Muscle layer of colon (tissue), 2 donors: ENCODE measurements around the gene CST7.

Source experiments
- H3K27ac ChIP-seq: one replicate; pipeline ENCODE4 v1.7.0; 2013; ENCODE audit warnings: low read depth, mild to moderate bottlenecking, low read length, moderate library complexity
- H3K27me3 ChIP-seq, 2 donors: one replicate each; pipeline ENCODE4 v1.7.0; 2013; ENCODE audit warnings: low read length in 2 of 2, mild to moderate bottlenecking in 2 of 2; ENCODE audit not compliant: insufficient read depth in 2 of 2, control insufficient read depth in 1 of 2
- H3K36me3 ChIP-seq: one replicate; pipeline ENCODE4 v1.7.0; 2013; ENCODE audit warnings: mild to moderate bottlenecking, low read length; ENCODE audit not compliant: insufficient read depth
- H3K4me1 ChIP-seq: one replicate; pipeline ENCODE4 v1.7.0; 2013; ENCODE audit warnings: mild to moderate bottlenecking, low read length; ENCODE audit not compliant: insufficient read depth
- H3K4me3 ChIP-seq, 2 donors: one replicate each; pipeline ENCODE4 v1.7.0; 2013; ENCODE audit warnings: low read length in 2 of 2, low read depth in 1 of 2, mild to moderate bottlenecking in 1 of 2, moderate library complexity in 1 of 2
- H3K9ac ChIP-seq: one replicate; pipeline ENCODE4 v1.7.0; 2013; ENCODE audit warnings: low read length
- H3K9me3 ChIP-seq: one replicate; pipeline ENCODE4 v1.7.0; 2013; ENCODE audit warnings: mild to moderate bottlenecking, low read length
- donor health status: abdominal sarcoma.
- donor health status: Adenocarcinoma of cecum.

Gene CST7

DNA sequence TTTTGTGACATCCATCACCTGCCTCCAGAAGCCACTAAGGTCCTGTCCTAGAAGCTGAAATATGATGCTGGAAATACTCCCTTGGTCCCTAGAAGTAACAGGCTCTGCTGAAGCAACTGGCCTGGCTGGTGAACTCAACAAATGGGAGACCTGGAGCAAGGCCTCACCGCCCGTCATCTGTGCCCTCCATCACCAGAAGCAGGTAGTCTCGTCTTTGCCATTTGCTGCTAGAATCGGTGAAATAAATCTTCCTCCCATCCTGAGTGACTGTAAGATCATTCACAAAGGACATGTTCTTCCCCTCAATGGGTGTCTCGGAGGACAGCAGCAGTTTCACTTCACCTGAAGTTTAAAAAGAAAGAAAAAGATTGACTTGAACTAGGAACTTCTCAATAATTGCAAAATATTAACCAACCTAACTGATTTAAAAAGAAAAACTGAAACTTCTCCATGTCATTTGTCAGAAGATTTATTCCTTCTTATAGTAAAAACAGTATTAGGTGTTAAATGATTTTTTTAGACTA lies 21.0 kb downstream of the CST7 start:
- H3K9me3 ChIP-seq: no peaks in the 10 kb centered on the region
- H3K27ac ChIP-seq: no peak overlapping the region
- peaks cover 63% of the 10 kb centered on the region for H3K36me3 ChIP-seq

DNA sequence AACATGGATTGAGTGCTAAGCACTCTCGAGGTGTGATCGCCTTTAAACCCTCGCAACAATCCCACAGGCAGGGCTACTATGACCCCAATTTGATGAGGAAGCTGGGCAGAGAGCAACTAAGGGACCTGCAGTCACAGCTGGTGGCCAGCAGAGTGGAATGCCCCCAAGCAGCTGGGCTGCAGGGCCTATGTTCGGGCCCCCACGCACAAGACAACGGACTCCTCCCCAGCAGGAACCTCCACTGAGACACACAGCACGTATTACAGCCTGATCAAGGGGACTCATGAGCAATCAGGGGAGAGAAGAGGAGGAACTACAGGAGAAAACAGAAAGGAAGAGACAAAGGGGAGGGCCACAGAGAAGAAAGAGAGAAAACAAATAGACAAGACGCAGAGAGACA lies 21.7 kb downstream of the CST7 start:
- Histone ChIP-seq H3K4me3 (no peak overlapping the region), H3K27ac (no peak overlapping the region), H3K4me1 (no peaks in the 10 kb centered on the region), H3K36me3 (peaks cover 58% of the 10 kb centered on the region), H3K9ac (no peak overlapping the region), H3K27me3 (no peaks in the 10 kb centered on the region), H3K9me3 (no peaks in the 10 kb centered on the region)

More for the DNA sequence above, 21.0 kb downstream of the CST7 start:
- Histone ChIP-seq H3K27me3 (no peaks in the 10 kb centered on the region), H3K4me1 (no peaks in the 10 kb centered on the region), H3K9ac (no peak overlapping the region), H3K4me3 (no peak overlapping the region)

DNA sequence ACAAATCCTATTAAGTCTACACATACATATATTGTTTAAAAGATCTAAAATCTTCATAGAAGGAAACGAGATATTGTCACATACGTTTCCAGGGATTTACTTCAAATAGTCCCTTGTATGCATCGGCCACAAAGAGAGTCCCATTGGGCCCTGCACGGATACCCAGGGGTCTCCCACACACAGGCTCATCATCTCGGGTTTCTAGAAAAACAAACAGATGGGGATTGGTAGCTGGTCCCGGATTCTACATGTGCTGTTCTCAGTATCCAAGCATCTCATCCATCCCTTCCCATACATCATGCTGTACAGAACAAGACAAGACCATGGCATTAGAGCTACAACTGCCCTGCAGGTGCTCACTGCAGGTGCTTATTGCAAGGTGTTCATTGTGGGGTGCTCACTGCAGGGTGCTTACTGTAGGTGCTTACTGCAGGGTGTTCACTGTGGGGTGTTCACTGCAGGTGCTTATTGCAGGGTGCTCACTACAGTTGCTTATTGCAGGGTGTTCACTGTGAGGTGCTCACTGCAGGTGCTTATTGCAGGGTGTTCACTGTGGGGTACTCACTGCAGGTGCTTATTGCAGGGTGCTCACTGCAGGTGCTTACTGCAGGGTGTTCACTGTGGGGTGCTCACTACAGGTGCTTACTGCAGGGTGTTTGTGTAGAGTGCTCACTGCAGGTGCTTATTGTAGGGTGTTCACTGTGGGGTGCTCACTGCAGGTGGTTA lies 22.5 kb downstream of the CST7 start:
- no peaks in the 10 kb centered on the region for H3K27me3 ChIP-seq
- H3K27ac ChIP-seq: no peak overlapping the region
- peaks cover 57% of the 10 kb centered on the region for H3K36me3 ChIP-seq
- H3K4me3 ChIP-seq: no peak overlapping the region
- no peaks in the 10 kb centered on the region for H3K4me1 ChIP-seq
- H3K9me3 ChIP-seq: no peaks in the 10 kb centered on the region
- no peak overlapping the region for H3K9ac ChIP-seq

DNA sequence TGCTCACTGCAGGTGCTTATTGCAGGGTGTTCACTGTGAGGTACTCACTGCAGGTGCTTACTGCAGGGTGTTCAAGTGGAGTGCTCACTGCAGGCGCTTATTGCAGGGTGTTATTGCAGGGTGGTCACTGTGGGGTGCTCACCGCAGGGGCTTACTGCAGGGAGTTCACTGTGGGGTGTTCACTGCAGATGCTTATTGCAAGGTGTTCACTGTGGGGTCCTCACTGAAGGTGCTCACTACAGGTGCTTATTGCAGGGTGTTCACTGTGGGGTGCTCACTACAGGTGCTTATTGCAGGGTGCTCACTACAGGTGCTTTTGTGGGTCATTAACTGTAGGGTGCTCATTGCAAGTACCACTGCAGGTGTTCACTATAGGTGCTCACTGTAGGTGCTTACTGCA lies 23.3 kb downstream of the CST7 start:
- H3K4me1 ChIP-seq: no peaks in the 10 kb centered on the region
- H3K9me3 ChIP-seq: no peaks in the 10 kb centered on the region
- H3K36me3 ChIP-seq: peaks cover 64% of the 10 kb centered on the region
- no peaks in the 10 kb centered on the region for H3K27me3 ChIP-seq
- H3K27ac ChIP-seq: no peak overlapping the region
- H3K9ac ChIP-seq: no peak overlapping the region
- no peak overlapping the region for H3K4me3 ChIP-seq

DNA sequence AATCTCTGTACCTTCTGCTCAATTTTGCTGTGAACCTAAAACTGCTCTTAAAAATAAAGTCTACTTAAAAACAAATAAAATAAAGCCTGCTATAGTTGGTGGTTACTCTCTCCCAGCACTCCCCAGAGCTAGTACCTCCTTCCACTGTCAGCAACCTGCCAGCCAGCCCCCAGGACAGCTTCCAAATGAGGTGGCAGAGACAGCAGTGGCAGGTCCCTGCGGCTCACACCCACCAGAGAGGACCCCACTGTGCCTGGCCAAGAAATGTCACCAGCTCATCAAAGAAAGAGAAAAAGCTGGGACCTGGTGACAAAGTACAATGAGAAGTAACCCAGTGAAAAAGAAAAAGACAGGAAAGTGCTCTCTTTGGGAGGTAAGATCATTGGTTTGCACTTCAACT lies 28.3 kb downstream of the CST7 start:
- H3K4me3 ChIP-seq: no peak overlapping the region
- H3K4me1 ChIP-seq: no peaks in the 10 kb centered on the region
- peaks cover 44% of the 10 kb centered on the region for H3K36me3 ChIP-seq
- no peak overlapping the region for H3K27ac ChIP-seq
- H3K27me3 ChIP-seq: no peaks in the 10 kb centered on the region
- H3K9me3 ChIP-seq: no peaks in the 10 kb centered on the region
- no peak overlapping the region for H3K9ac ChIP-seq

DNA sequence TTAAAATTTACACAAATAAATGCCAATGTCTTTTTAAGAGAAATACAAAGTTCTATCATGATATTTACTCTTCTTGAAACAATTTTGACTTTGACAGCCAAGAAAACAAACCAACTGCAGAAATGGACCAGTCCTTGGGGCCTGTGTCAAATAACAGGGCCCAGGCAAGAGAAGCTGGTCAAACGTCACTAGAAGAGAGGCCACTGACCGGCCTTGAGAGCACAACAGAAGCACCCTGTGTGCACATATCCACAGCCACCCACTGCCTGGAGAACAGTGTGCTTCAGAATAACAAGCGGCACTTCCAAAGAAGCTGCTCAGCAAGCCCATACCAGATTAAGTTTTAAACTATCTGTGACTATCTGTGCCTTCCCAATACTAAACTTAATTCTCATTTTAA lies 28.7 kb downstream of the CST7 start:
- Histone ChIP-seq H3K27ac (no peak overlapping the region), H3K36me3 (peaks cover 39% of the 10 kb centered on the region), H3K27me3 (no peaks in the 10 kb centered on the region), H3K9me3 (no peaks in the 10 kb centered on the region), H3K4me1 (no peaks in the 10 kb centered on the region), H3K9ac (no peak overlapping the region), H3K4me3 (no peak overlapping the region)

DNA sequence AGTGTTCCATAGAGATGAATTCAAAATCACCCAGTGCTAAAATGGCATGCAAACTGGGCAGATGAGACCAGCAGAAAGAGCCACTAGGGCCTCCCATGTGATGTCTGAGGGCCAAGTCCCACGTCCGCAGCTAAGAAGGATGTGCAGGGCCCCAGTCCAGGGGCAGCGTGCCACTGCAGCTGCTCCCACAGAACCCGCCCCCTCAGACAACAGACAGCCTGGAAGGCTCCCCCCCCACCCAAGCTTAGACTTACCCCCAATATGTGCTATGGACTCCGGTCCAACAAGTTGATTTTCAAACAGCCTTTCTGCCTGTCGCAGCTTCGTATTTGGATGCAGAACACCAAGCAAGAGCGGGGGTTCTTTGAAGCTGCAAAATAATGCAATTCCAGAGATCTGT lies 29.4 kb downstream of the CST7 start:
- Histone ChIP-seq H3K27me3 (no peaks in the 10 kb centered on the region), H3K9ac (no peak overlapping the region)

DNA sequence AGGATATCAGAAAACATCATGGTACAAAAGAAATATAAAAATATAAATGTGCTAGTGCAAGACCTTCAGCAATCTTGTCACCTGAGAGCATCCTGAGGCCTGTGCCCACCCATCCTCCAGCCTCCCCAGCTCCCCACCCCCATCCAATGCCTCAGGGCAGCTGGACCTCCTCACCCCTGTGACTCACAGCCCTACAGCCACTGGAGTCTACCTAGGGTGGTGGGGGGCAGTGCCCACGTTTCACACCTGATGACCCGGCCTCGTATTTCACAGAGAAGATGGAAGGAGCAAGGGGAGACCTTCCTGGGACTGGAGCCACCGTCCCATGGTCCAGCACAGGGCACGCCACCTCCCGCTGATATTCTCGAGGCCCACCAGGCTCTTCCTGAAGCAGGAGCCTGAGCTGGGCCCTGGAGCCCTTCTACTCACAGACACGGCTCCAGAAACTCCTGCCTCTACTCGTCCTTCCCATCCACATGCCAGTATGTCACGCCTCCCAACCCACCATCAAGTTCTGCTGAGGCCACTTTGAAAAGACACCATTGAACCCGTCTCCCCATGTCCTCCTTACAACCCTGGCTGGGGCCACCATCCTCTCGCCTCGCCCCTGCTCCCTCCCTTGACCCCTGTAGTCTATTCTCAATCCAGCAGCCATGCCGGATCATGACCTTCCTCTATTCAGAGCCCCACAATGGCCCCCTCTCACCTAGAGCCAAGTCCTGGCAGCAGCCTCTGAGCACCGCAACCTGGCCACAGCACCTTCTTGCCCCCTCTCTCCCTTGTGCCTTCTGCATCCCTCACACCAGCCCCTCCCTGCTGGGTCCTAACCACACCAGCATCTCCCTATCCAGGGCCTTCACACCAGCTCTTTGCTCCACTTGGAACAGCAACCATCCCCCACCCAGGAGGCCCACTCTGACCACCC lies 30.2 kb downstream of the CST7 start:
- H3K27ac ChIP-seq: no peak overlapping the region
- H3K36me3 ChIP-seq: peaks cover 34% of the 10 kb centered on the region
- H3K4me1 ChIP-seq: no peaks in the 10 kb centered on the region
- no peaks in the 10 kb centered on the region for H3K9me3 ChIP-seq
- no peak overlapping the region for H3K4me3 ChIP-seq
- H3K27me3 ChIP-seq: no peaks in the 10 kb centered on the region
- no peak overlapping the region for H3K9ac ChIP-seq

More for the DNA sequence above, 29.4 kb downstream of the CST7 start:
- H3K36me3 ChIP-seq: peaks cover 34% of the 10 kb centered on the region
- no peaks in the 10 kb centered on the region for H3K4me1 ChIP-seq
- H3K9me3 ChIP-seq: no peaks in the 10 kb centered on the region
- no peak overlapping the region for H3K27ac ChIP-seq
- H3K4me3 ChIP-seq: no peak overlapping the region

DNA sequence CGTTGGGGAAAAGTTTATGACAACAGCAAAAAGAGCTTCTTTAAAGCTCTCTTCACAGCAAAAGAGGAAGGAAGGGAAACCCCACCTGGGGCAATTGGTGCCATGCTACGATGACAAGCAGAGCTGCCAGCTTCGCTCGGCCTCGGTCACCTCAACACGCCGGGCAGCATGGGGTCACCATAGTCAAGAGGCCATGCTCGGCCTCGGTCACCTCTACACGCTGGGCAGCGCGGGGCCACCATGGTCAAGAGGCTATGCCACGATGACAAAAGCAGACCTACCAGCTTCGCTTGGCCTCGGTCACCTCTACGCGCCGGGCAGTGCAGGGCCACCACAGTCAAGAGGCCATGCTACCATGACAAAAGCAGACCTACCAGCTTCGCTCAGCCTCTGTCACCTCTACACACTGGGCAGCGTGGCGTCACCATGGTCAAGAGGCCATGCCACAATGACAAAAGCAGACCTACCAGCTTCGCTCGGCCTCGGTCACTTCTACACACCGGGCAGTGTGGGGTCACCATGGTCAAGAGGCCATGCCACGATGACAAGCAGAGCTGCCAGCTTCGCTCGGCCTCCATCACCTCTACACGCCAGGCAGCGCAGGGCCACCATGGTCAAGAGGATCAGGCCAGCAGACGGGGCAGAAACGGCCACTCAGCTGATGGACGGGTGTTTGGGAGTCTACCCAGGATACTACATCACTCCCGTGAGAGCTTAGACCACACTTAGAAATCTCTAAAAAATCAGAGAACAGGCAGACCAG lies 31.4 kb downstream of the CST7 start:
- H3K4me1 ChIP-seq: no peaks in the 10 kb centered on the region

DNA sequence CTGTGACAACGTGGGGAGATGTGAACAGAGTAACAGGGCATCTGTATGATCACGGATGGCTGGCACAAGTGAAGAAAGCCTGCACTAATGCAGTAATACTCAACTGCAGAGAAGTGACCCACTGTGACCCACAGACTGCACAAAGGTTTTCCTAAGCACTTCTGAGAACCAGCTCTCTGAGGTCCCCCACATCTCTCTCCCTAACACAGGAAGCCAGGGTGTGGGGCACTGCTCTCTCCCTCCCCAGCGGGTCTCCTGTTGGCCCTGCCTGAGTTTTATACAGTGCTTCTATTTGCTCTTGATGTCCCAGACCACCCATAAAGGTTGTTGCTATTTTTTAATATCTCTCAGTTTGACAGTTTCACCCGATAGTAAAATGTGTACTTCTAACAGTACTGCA lies 32.2 kb downstream of the CST7 start:
- Histone ChIP-seq H3K9ac (no peak overlapping the region), H3K9me3 (no peaks in the 10 kb centered on the region), H3K4me3 (no peak overlapping the region), H3K27ac (no peak overlapping the region), H3K27me3 (no peaks in the 10 kb centered on the region), H3K36me3 (peaks cover 30% of the 10 kb centered on the region), H3K4me1 (no peaks in the 10 kb centered on the region)

More for the DNA sequence above, 31.4 kb downstream of the CST7 start:
- Histone ChIP-seq H3K4me3 (no peak overlapping the region), H3K36me3 (peaks cover 34% of the 10 kb centered on the region), H3K27me3 (no peaks in the 10 kb centered on the region), H3K27ac (no peak overlapping the region), H3K9me3 (no peaks in the 10 kb centered on the region), H3K9ac (no peak overlapping the region)

DNA sequence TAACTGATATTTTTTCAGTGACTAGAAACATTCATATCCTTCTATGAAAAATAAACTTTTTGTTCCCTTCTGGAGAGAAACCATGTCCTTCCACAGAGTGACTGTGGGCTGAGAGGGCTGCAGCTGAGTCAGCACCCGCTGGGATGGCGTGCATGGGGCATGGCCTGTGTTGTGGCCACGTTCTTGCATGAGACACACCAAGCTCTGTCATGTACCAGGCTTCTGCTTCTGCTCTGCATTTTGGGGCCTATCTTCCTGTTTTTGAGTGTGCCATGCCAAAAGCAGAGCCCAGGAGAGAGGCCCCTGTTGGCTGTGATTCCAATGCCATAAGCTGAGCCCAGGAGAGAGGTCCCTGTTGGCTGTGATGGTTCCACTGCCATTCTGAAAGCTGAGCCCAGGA lies 32.7 kb downstream of the CST7 start:
- H3K4me3 ChIP-seq: no peak overlapping the region
- H3K27ac ChIP-seq: no peak overlapping the region
- H3K9me3 ChIP-seq: no peaks in the 10 kb centered on the region
- no peaks in the 10 kb centered on the region for H3K27me3 ChIP-seq
- H3K9ac ChIP-seq: no peak overlapping the region
- H3K4me1 ChIP-seq: no peaks in the 10 kb centered on the region
- H3K36me3 ChIP-seq: peaks cover 26% of the 10 kb centered on the region
